ENCODE data around the gene CCND2.

DNA sequence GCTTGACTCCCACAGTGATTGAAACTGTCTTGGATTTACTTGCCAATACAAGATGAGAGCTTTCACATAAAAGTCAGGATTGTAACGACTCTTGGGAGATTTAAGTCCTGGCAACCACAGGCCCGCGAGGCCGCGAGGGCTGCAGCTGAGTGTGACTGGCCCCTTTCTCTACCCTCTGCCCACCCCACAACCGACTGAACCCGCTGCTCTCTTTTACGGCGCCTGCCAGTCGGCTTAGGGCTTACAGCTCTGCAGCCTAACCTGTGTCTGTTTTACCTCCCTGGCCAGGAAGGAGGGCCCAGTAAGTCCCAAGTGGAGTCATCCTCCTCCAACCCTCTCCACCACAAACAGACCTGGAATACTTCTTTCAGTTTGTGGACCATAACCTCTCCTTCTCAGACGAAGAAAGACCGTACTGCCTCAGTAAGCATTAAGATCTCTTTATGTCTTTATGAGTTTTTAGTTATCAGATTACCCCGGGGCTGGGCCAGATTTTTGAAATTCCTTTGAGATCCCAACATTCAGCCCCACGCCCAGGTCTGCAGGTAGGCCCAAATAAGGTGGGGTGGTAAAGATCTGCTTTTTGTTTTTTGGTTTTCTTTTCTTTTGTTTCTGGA lies 34.9 kb downstream of the CCND2 start:
- TF ChIP-seq POLR2A (IDR thresholded peaks at IDR 0.05; ENCODE audit: extremely low read depth, insufficient read length) (no peak), CTCF (IDR thresholded peaks at IDR 0.05; ENCODE audit: low read depth, low read length) (no peak)
